ENCODE results near the gene DCTN3. TPM values are rescaled to one million over a fixed set of nuclear protein-coding genes. Genes with fewer than 3 reads are reported as not detected.

Gene DCTN3
- total and polyA plus RNA-seq, 2 donors (not counting 1 experiment from before 2014, with no cell fraction given): 106 to 157 TPM

GRCh38 chr9:34570376-34570775, 49.9 kb downstream of the DCTN3 start:
- Histone ChIP-seq H2AFZ (ENCODE audit: low read length) (no peak overlapping the region), H3K27me3 (ENCODE audit: control insufficient read depth, insufficient read depth, low read length) (peaks cover 16% of the 10 kb centered on the region), H3K4me3 (replicated peaks in 1 of 4; ENCODE audit: control extremely low read depth in 1 of 4, insufficient read depth in 1 of 4, low read depth in 3 of 4, low read length in 4 of 4) (no peak overlapping the region), H3K9ac (ENCODE audit: insufficient read depth, low read length) (no peak overlapping the region), H3K79me2 (ENCODE audit: control insufficient read depth, insufficient read depth, low read length) (no peaks in the 10 kb centered on the region), H3K4me2 (ENCODE audit: extremely low read depth, insufficient read depth, low read length) (no peak overlapping the region), H3K27ac (ENCODE audit: insufficient read depth, low read length) (no peak overlapping the region), H4K20me1 (ENCODE audit: control insufficient read depth, extremely low read depth, insufficient read depth, low read length) (no peaks in the 10 kb centered on the region), H3K36me3 (ENCODE audit: control insufficient read depth, insufficient read depth, low read length) (no peaks in the 10 kb centered on the region), H3K4me1 (ENCODE audit: control insufficient read depth, extremely low read depth, insufficient read depth, low read length) (no peaks in the 10 kb centered on the region), H3K9me3 (ENCODE audit: control insufficient read depth, insufficient read depth, low read depth, low read length) (no peaks in the 10 kb centered on the region)
- no peak for TF ChIP-seq CTCF (conservative IDR thresholded peaks at IDR 0.05 in 1 of 2, IDR thresholded peaks at IDR 0.05 in 1 of 2; ENCODE audit: low read depth in 1 of 2, low read length in 2 of 2)
- no peak for TF ChIP-seq EZH2 (IDR thresholded peaks at IDR 0.05; ENCODE audit: low read length, missing control alignments)
- DNase-seq (ENCODE audit: low read depth in 2 of 2): no peak

- TF ChIP-seq EZH2 (IDR thresholded peaks at IDR 0.05; ENCODE audit: low read length, missing control alignments): no peak
- TF ChIP-seq CTCF (conservative IDR thresholded peaks at IDR 0.05 in 1 of 2, IDR thresholded peaks at IDR 0.05 in 1 of 2; ENCODE audit: low read depth in 1 of 2, low read length in 2 of 2): no peak
- H3K27me3 ChIP-seq (ENCODE audit: control insufficient read depth, insufficient read depth, low read length): peaks cover 16% of the 10 kb centered on the region
- H3K79me2 ChIP-seq (ENCODE audit: control insufficient read depth, insufficient read depth, low read length): no peaks in the 10 kb centered on the region
- H2AFZ ChIP-seq (ENCODE audit: low read length): no peak overlapping the region
- H3K9ac ChIP-seq (ENCODE audit: insufficient read depth, low read length): no peak overlapping the region
- H3K36me3 ChIP-seq (ENCODE audit: control insufficient read depth, insufficient read depth, low read length): no peaks in the 10 kb centered on the region
- DNase-seq (ENCODE audit: low read depth in 2 of 2): no peak
- no peaks in the 10 kb centered on the region for H3K9me3 ChIP-seq (ENCODE audit: control insufficient read depth, insufficient read depth, low read depth, low read length)
- H3K4me3 ChIP-seq (replicated peaks in 1 of 4; ENCODE audit: control extremely low read depth in 1 of 4, insufficient read depth in 1 of 4, low read depth in 3 of 4, low read length in 4 of 4): no peak overlapping the region
- H3K4me1 ChIP-seq (ENCODE audit: control insufficient read depth, extremely low read depth, insufficient read depth, low read length): no peaks in the 10 kb centered on the region
- H3K4me2 ChIP-seq (ENCODE audit: extremely low read depth, insufficient read depth, low read length): no peak overlapping the region
- no peaks in the 10 kb centered on the region for H4K20me1 ChIP-seq (ENCODE audit: control insufficient read depth, extremely low read depth, insufficient read depth, low read length)
- no peak overlapping the region for H3K27ac ChIP-seq (ENCODE audit: insufficient read depth, low read length)
These were observed 51.5 kb downstream of the DCTN3 start for GRCh38 chr9:34568774-34569173.

GRCh38 chr9:34568133-34568532, 52.2 kb downstream of the DCTN3 start:
- no peaks in the 10 kb centered on the region for H4K20me1 ChIP-seq (ENCODE audit: control insufficient read depth, extremely low read depth, insufficient read depth, low read length)
- DNase-seq (ENCODE audit: low read depth in 2 of 2): no peak
- no peaks in the 10 kb centered on the region for H3K36me3 ChIP-seq (ENCODE audit: control insufficient read depth, insufficient read depth, low read length)
- no peaks in the 10 kb centered on the region for H3K9me3 ChIP-seq (ENCODE audit: control insufficient read depth, insufficient read depth, low read depth, low read length)
- no peaks in the 10 kb centered on the region for H3K4me1 ChIP-seq (ENCODE audit: control insufficient read depth, extremely low read depth, insufficient read depth, low read length)
- no peak overlapping the region for H2AFZ ChIP-seq (ENCODE audit: low read length)
- no peak overlapping the region for H3K27ac ChIP-seq (ENCODE audit: insufficient read depth, low read length)
- no peak for TF ChIP-seq CTCF (conservative IDR thresholded peaks at IDR 0.05 in 1 of 2, IDR thresholded peaks at IDR 0.05 in 1 of 2; ENCODE audit: low read depth in 1 of 2, low read length in 2 of 2)
- TF ChIP-seq EZH2 (IDR thresholded peaks at IDR 0.05; ENCODE audit: low read length, missing control alignments): no peak
- H3K4me3 ChIP-seq (replicated peaks in 1 of 4; ENCODE audit: control extremely low read depth in 1 of 4, insufficient read depth in 1 of 4, low read depth in 3 of 4, low read length in 4 of 4): no peak overlapping the region
- no peaks in the 10 kb centered on the region for H3K79me2 ChIP-seq (ENCODE audit: control insufficient read depth, insufficient read depth, low read length)
- H3K9ac ChIP-seq (ENCODE audit: insufficient read depth, low read length): no peak overlapping the region
- H3K4me2 ChIP-seq (ENCODE audit: extremely low read depth, insufficient read depth, low read length): no peak overlapping the region
- H3K27me3 ChIP-seq (ENCODE audit: control insufficient read depth, insufficient read depth, low read length): peaks cover 14% of the 10 kb centered on the region

Data from fibroblast of lung (primary cell).